Trophoblast cell (in vitro differentiated cells and primary cell): ENCODE results near the gene LDLRAP1.

Source experiments
- DNase-seq, 2 donors: peaks; one replicate each; pipeline ENCODE4 v3.0.0-alpha.2; 2016
- H2AFZ ChIP-seq: 2 replicates; pipeline ENCODE4 v1.6.1; 2013; ENCODE audit warnings: low read length, moderate library complexity, mild to moderate bottlenecking; ENCODE audit not compliant: insufficient read depth, poor library complexity
- H2AK5ac ChIP-seq: 2 replicates; pipeline ENCODE4 v1.6.1; 2013; ENCODE audit warnings: mild to moderate bottlenecking, low read length
- H2BK120ac ChIP-seq: 2 replicates; pipeline ENCODE4 v1.6.1; 2013; ENCODE audit warnings: low read length, mild to moderate bottlenecking, moderate library complexity; ENCODE audit not compliant: insufficient read depth, poor library complexity
- H2BK12ac ChIP-seq: 2 replicates; pipeline ENCODE4 v1.6.1; 2013; ENCODE audit warnings: mild to moderate bottlenecking, low read length, moderate library complexity
- H2BK5ac ChIP-seq: 2 replicates; pipeline ENCODE4 v1.6.1; 2013; ENCODE audit warnings: low read length, low read depth, moderate library complexity, mild to moderate bottlenecking; ENCODE audit not compliant: poor library complexity
- H3K14ac ChIP-seq: 2 replicates; pipeline ENCODE4 v1.6.1; 2013; ENCODE audit warnings: mild to moderate bottlenecking, low read length
- H3K18ac ChIP-seq: 2 replicates; pipeline ENCODE4 v1.6.1; 2013; ENCODE audit warnings: mild to moderate bottlenecking, low read length
- H3K23ac ChIP-seq: 2 replicates; pipeline ENCODE4 v1.6.1; 2013; ENCODE audit warnings: low read length
- H3K27ac ChIP-seq: 2 replicates; pipeline ENCODE4 v1.5.1; 2013; ENCODE audit warnings: low read depth, mild to moderate bottlenecking, inconsistent platforms, low read length, moderate library complexity
- H3K27me3 ChIP-seq: 2 replicates; pipeline ENCODE4 v1.6.1; 2013; ENCODE audit warnings: inconsistent platforms, mild to moderate bottlenecking, low read length, moderate library complexity; ENCODE audit not compliant: insufficient read depth
- H3K36me3 ChIP-seq, 2 experiments: 1 replicate in 1 of 2; 2 replicates in 1 of 2; pipeline ENCODE4 v1.6.1; 2013; ENCODE audit warnings: low read length in 2 of 2, mild to moderate bottlenecking in 2 of 2, moderate library complexity in 1 of 2; ENCODE audit not compliant: insufficient read depth in 2 of 2, control insufficient read depth in 1 of 2
- H3K4ac ChIP-seq: 2 replicates; pipeline ENCODE4 v1.6.1; 2013; ENCODE audit warnings: low read depth, mild to moderate bottlenecking, low read length, moderate library complexity
- H3K4me1 ChIP-seq, 2 experiments: 1 replicate in 1 of 2; 2 replicates in 1 of 2; pipeline ENCODE4 v1.6.1; 2013; ENCODE audit warnings: low read length in 2 of 2, mild to moderate bottlenecking in 2 of 2, moderate library complexity in 1 of 2; ENCODE audit not compliant: insufficient read depth in 2 of 2, control insufficient read depth in 1 of 2
- H3K4me2 ChIP-seq: 2 replicates; pipeline ENCODE4 v1.6.1; 2013; ENCODE audit warnings: inconsistent platforms, mild to moderate bottlenecking, low read length, moderate library complexity
- H3K4me3 ChIP-seq: 2 replicates; pipeline ENCODE4 v1.5.1; 2013; ENCODE audit warnings: mild to moderate bottlenecking, low read depth, low read length, inconsistent platforms
- H3K79me1 ChIP-seq: one replicate; pipeline ENCODE4 v1.6.1; 2013; ENCODE audit warnings: low read length
- H3K79me2 ChIP-seq: 2 replicates; pipeline ENCODE4 v1.6.1; 2013; ENCODE audit warnings: low read length, mild to moderate bottlenecking; ENCODE audit not compliant: control insufficient read depth, insufficient read depth, poor library complexity
- H3K9ac ChIP-seq: 2 replicates; pipeline ENCODE4 v1.6.1; 2013; ENCODE audit warnings: mild to moderate bottlenecking, low read length
- H3K9me3 ChIP-seq: 2 replicates; pipeline ENCODE4 v1.6.1; 2013; ENCODE audit warnings: low read depth, mild to moderate bottlenecking, control low read depth, inconsistent platforms, low read length; ENCODE audit not compliant: insufficient read depth
- H4K12ac ChIP-seq: 2 replicates; pipeline ENCODE4 v1.6.1; 2013; ENCODE audit warnings: low read depth, mild to moderate bottlenecking, low read length, moderate library complexity
- H4K8ac ChIP-seq: 2 replicates; pipeline ENCODE4 v1.6.1; 2013; ENCODE audit warnings: low read depth, mild to moderate bottlenecking, low read length, moderate library complexity
- H4K91ac ChIP-seq: one replicate; pipeline ENCODE4 v1.6.1; 2013; ENCODE audit warnings: low read depth, mild to moderate bottlenecking, low read length, moderate library complexity
- WGBS: extraction: QIAGEN DNeasy Blood & Tissue Kit; methylation state at CpG from one replicate; pipeline ENCODE4 v1.1.7; 2013; ENCODE audit warnings: missing lambda C conversion rate; ENCODE audit not compliant: insufficient read length, insufficient coverage; ENCODE audit errors: extremely low coverage; 5-methylcytosine and 5-hydroxymethylcytosine counted together

Gene LDLRAP1

GRCh38 chr1:25548601-25549000 lies 5.2 kb downstream of the LDLRAP1 start:
- H4K12ac ChIP-seq: no peak overlapping the region
- H3K23ac ChIP-seq: no peak overlapping the region
- no peak overlapping the region for H2AFZ ChIP-seq
- no peak overlapping the region for H2BK120ac ChIP-seq
- H3K9ac ChIP-seq: no peak overlapping the region
- H3K27me3 ChIP-seq: no peaks in the 10 kb centered on the region
- H3K36me3 ChIP-seq: no peaks in the 10 kb centered on the region
- H3K9me3 ChIP-seq: no peaks in the 10 kb centered on the region
- H4K8ac ChIP-seq: no peak overlapping the region
- no peak overlapping the region for H3K4me3 ChIP-seq
- no peak overlapping the region for H3K4me2 ChIP-seq
- no peak overlapping the region for H3K4ac ChIP-seq
- no CpG with 5 or more reads among the region's 4 CpGs for WGBS
- no peak overlapping the region for H2BK12ac ChIP-seq
- H4K91ac ChIP-seq: no peak overlapping the region
- peaks cover 10 to 23% of the 10 kb centered on the region in 2 experiments for H3K4me1 ChIP-seq
- no peak overlapping the region for H3K27ac ChIP-seq
- H2AK5ac ChIP-seq: no peak overlapping the region
- H3K79me1 ChIP-seq: peaks cover 3% of the 10 kb centered on the region
- H3K18ac ChIP-seq: no peak overlapping the region
- H3K14ac ChIP-seq: no peak overlapping the region
- H3K79me2 ChIP-seq: peaks cover 5% of the 10 kb centered on the region
- no peak for DNase-seq
- H2BK5ac ChIP-seq: no peak overlapping the region

- Histone ChIP-seq H3K9ac (no peak overlapping the region), H3K9me3 (no peaks in the 10 kb centered on the region), H3K27me3 (no peaks in the 10 kb centered on the region), H2AFZ (no peak overlapping the region), H3K18ac (no peak overlapping the region), H3K4me1 (peaks cover 2 to 14% of the 10 kb centered on the region in 2 experiments), H4K12ac (no peak overlapping the region), H3K23ac (no peak overlapping the region), H3K4me3 (no peak overlapping the region), H3K4ac (no peak overlapping the region), H3K27ac (no peak overlapping the region), H3K14ac (no peak overlapping the region), H3K4me2 (no peak overlapping the region), H2BK12ac (no peak overlapping the region), H4K8ac (no peak overlapping the region), H3K36me3 (no peaks in the 10 kb centered on the region), H2BK5ac (no peak overlapping the region), H3K79me2 (no peaks in the 10 kb centered on the region), H2AK5ac (no peak overlapping the region), H3K79me1 (no peaks in the 10 kb centered on the region), H2BK120ac (no peak overlapping the region), H4K91ac (no peak overlapping the region)
- peak; percentile 23 to 32 for DNase-seq
- WGBS: no CpG with 5 or more reads among the region's 19 CpGs
These were observed 6.1 kb downstream of the LDLRAP1 start for GRCh38 chr1:25549273-25550154.

- H4K91ac ChIP-seq: no peak overlapping the region
- H2AFZ ChIP-seq: no peak overlapping the region
- H3K4me3 ChIP-seq: no peak overlapping the region
- no peak overlapping the region for H3K18ac ChIP-seq
- no peak overlapping the region for H2BK12ac ChIP-seq
- no peak overlapping the region for H3K14ac ChIP-seq
- no peak for DNase-seq
- H4K12ac ChIP-seq: no peak overlapping the region
- no peak overlapping the region for H3K27ac ChIP-seq
- H3K79me1 ChIP-seq: no peaks in the 10 kb centered on the region
- H3K23ac ChIP-seq: no peak overlapping the region
- H3K4me2 ChIP-seq: no peak overlapping the region
- no peak overlapping the region for H2BK120ac ChIP-seq
- no peaks in the 10 kb centered on the region for H3K36me3 ChIP-seq
- no peaks in the 10 kb centered on the region for H3K27me3 ChIP-seq
- H2BK5ac ChIP-seq: no peak overlapping the region
- H3K9me3 ChIP-seq: no peaks in the 10 kb centered on the region
- no peak overlapping the region for H3K4ac ChIP-seq
- H3K9ac ChIP-seq: no peak overlapping the region
- no peak overlapping the region for H2AK5ac ChIP-seq
- WGBS: no CpG with 5 or more reads among the region's 2 CpGs
- H4K8ac ChIP-seq: no peak overlapping the region
- H3K79me2 ChIP-seq: no peaks in the 10 kb centered on the region
- peaks cover 0 to 12% of the 10 kb centered on the region in 2 experiments for H3K4me1 ChIP-seq
These were observed 6.7 kb downstream of the LDLRAP1 start for GRCh38 chr1:25550155-25550506.

- Histone ChIP-seq H3K79me2 (no peaks in the 10 kb centered on the region), H3K4me2 (no peak overlapping the region), H2AK5ac (no peak overlapping the region), H2BK5ac (no peak overlapping the region), H4K8ac (no peak overlapping the region), H3K14ac (no peak overlapping the region), H3K36me3 (no peaks in the 10 kb centered on the region), H4K12ac (no peak overlapping the region), H3K9ac (no peak overlapping the region), H2BK12ac (no peak overlapping the region), H3K27me3 (no peaks in the 10 kb centered on the region), H3K79me1 (no peaks in the 10 kb centered on the region), H4K91ac (no peak overlapping the region), H2AFZ (no peak overlapping the region), H3K4ac (no peak overlapping the region), H3K18ac (no peak overlapping the region), H3K27ac (no peak overlapping the region), H3K4me3 (no peak overlapping the region), H2BK120ac (no peak overlapping the region), H3K23ac (no peak overlapping the region), H3K9me3 (no peaks in the 10 kb centered on the region), H3K4me1 (peaks cover 0 to 12% of the 10 kb centered on the region in 2 experiments)
- no peak for DNase-seq
- WGBS: no CpG with 5 or more reads among the region's 3 CpGs
These were observed 7.4 kb downstream of the LDLRAP1 start for GRCh38 chr1:25550683-25551310.
